Panc1 (cell line): ENCODE measurements around the gene FAM151A.

Source experiments
- POLR2AphosphoS5 ChIP-seq: IDR thresholded peaks from 2 replicates; pipeline ENCODE4 v1.6.1; 2012; ENCODE audit warnings: mild to moderate bottlenecking, low read depth, low read length, moderate library complexity
- TF ChIP-seq, protein P1 (sequence below): fragments of 450-650 bp; IDR thresholded peaks from 2 replicates; pipeline ENCODE4 v1.5.1; 2017; ENCODE audit warnings: mild to moderate bottlenecking
- TF ChIP-seq, protein P2 (sequence below), 2 experiments: IDR thresholded peaks; 2 replicates each; pipeline ENCODE4 v1.6.1; 2011 to 2012; ENCODE audit warnings: low read depth in 2 of 2, control low read depth in 1 of 2, low read length in 1 of 2, mild to moderate bottlenecking in 1 of 2, moderate library complexity in 1 of 2; ENCODE audit not compliant: insufficient read depth in 1 of 2

DNA sequence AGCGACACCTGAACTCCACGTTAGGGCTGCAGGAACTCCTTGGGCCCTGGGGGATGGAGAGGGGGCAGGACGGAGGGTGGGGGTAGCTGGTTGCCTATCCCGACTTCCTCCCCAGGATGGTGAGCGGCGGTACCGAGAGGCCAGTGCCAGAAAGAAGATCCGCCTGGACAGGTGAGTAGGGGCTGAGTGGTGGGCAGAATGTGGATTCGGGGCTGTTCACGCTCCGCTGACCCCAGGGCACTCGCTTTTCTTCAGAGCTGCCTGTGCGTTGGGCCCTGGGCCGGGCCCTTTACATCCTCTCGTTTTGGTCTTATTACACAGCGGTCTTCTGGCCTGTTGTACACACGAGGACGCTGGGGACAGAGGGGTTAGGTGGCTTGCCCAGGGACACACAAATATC lies 20.8 kb downstream of the FAM151A start:
- no peak for TF ChIP-seq POLR2AphosphoS5
- TF ChIP-seq, protein P1, sequence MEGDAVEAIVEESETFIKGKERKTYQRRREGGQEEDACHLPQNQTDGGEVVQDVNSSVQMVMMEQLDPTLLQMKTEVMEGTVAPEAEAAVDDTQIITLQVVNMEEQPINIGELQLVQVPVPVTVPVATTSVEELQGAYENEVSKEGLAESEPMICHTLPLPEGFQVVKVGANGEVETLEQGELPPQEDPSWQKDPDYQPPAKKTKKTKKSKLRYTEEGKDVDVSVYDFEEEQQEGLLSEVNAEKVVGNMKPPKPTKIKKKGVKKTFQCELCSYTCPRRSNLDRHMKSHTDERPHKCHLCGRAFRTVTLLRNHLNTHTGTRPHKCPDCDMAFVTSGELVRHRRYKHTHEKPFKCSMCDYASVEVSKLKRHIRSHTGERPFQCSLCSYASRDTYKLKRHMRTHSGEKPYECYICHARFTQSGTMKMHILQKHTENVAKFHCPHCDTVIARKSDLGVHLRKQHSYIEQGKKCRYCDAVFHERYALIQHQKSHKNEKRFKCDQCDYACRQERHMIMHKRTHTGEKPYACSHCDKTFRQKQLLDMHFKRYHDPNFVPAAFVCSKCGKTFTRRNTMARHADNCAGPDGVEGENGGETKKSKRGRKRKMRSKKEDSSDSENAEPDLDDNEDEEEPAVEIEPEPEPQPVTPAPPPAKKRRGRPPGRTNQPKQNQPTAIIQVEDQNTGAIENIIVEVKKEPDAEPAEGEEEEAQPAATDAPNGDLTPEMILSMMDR: no peak
- TF ChIP-seq, protein P2, sequence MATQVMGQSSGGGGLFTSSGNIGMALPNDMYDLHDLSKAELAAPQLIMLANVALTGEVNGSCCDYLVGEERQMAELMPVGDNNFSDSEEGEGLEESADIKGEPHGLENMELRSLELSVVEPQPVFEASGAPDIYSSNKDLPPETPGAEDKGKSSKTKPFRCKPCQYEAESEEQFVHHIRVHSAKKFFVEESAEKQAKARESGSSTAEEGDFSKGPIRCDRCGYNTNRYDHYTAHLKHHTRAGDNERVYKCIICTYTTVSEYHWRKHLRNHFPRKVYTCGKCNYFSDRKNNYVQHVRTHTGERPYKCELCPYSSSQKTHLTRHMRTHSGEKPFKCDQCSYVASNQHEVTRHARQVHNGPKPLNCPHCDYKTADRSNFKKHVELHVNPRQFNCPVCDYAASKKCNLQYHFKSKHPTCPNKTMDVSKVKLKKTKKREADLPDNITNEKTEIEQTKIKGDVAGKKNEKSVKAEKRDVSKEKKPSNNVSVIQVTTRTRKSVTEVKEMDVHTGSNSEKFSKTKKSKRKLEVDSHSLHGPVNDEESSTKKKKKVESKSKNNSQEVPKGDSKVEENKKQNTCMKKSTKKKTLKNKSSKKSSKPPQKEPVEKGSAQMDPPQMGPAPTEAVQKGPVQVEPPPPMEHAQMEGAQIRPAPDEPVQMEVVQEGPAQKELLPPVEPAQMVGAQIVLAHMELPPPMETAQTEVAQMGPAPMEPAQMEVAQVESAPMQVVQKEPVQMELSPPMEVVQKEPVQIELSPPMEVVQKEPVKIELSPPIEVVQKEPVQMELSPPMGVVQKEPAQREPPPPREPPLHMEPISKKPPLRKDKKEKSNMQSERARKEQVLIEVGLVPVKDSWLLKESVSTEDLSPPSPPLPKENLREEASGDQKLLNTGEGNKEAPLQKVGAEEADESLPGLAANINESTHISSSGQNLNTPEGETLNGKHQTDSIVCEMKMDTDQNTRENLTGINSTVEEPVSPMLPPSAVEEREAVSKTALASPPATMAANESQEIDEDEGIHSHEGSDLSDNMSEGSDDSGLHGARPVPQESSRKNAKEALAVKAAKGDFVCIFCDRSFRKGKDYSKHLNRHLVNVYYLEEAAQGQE (IDR thresholded peaks at IDR 0.05; ENCODE audit: insufficient read depth in 1 of 2, low read depth in 2 of 2, low read length in 1 of 2): no peak
